ENCODE data around the gene EPX.

GRCh38 chr17:58250344-58251011 is 58.0 kb downstream of the EPX start:
- TF ChIP-seq CTCF (conservative IDR thresholded peaks at IDR 0.05) = no peak
- no peak for TF ChIP-seq ZFX (IDR thresholded peaks at IDR 0.05)

Data from C4-2B (cell line).